WTC11 (cell line): ENCODE data around the gene ARHGAP25. TPM values are rescaled to one million over a fixed set of nuclear protein-coding genes. Genes with fewer than 3 reads are reported as not detected.

Source experiments
- ATAC-seq: fragments of 200-7000 bp; cut with Tn5 transposase; 2 replicates; pipeline ENCODE4 v1.10.0; 2021; ENCODE audit warnings: mild to moderate bottlenecking, moderate library complexity
- CTCF ChIA-PET: fragments of 300-600 bp; sonication (Branson Sonifier 250); formaldehyde crosslinking; loops from one replicate; lab custom pipeline; 2021; ENCODE audit warnings: antibody characterized with exemption; lab: Charles Lee
- POLR2A ChIA-PET: fragments of 350-600 bp; sonication (Branson Sonifier 250); formaldehyde crosslinking; loops from one replicate; lab custom pipeline; 2021; ENCODE audit warnings: antibody characterized with exemption; lab: Charles Lee
- DNase-seq: peaks from one replicate; pipeline ENCODE4 v3.0.0; 2021; ENCODE audit warnings: low spot score
- H3K27ac Mint-ChIP-seq: 2 replicates; pipeline ENCODE4 v1.8.0; 2021; ENCODE audit warnings: mixed read lengths
- H3K27me3 Mint-ChIP-seq: 2 replicates; pipeline ENCODE4 v1.8.0; 2021; ENCODE audit warnings: low read depth, mild to moderate bottlenecking, moderate library complexity, mixed read lengths
- H3K36me3 Mint-ChIP-seq: 2 replicates; pipeline ENCODE4 v1.8.0; 2021; ENCODE audit warnings: mixed read lengths
- H3K4me1 Mint-ChIP-seq: 2 replicates; pipeline ENCODE4 v1.8.0; 2022; ENCODE audit warnings: mixed read lengths
- H3K4me3 Mint-ChIP-seq: 2 replicates; pipeline ENCODE4 v1.8.0; 2021; ENCODE audit warnings: mild to moderate bottlenecking, moderate library complexity, mixed read lengths
- H3K9me3 Mint-ChIP-seq: 2 replicates; pipeline ENCODE4 v1.8.0; 2021; ENCODE audit warnings: mixed read lengths
- ATF1 ChIP-seq: sonication (generic); formaldehyde crosslinking; IDR thresholded peaks from 2 replicates; pipeline ENCODE4 v1.8.1; 2023; ENCODE audit warnings: mild to moderate bottlenecking, moderate library complexity, missing genetic modification reagents
- CBFB ChIP-seq: sonication (generic); formaldehyde crosslinking; IDR thresholded peaks from 2 replicates; pipeline ENCODE4 v1.8.1; 2022; ENCODE audit warnings: mild to moderate bottlenecking, low read depth, missing genetic modification reagents
- CREB1 ChIP-seq: sonication (generic); formaldehyde crosslinking; IDR thresholded peaks from 2 replicates; pipeline ENCODE4 v1.8.0; 2023; ENCODE audit warnings: mild to moderate bottlenecking, missing genetic modification reagents
- ELF4 ChIP-seq: sonication (generic); formaldehyde crosslinking; IDR thresholded peaks from 2 replicates; pipeline ENCODE4 v1.8.1; 2022; ENCODE audit warnings: low read depth, mild to moderate bottlenecking, moderate library complexity, missing genetic modification reagents
- EMX1 ChIP-seq: fragments of 250-450 bp; sonication (Bioruptor Pico); IDR thresholded peaks from 2 replicates; pipeline ENCODE4 v1.8.0; 2021; ENCODE audit warnings: mild to moderate bottlenecking
- ETV6 ChIP-seq: sonication (generic); formaldehyde crosslinking; IDR thresholded peaks from 2 replicates; pipeline ENCODE4 v1.8.1; 2022; ENCODE audit warnings: mild to moderate bottlenecking, missing genetic modification reagents
- GRHL2 ChIP-seq: fragments of 250-450 bp; sonication (Bioruptor Pico); IDR thresholded peaks from 2 replicates; pipeline ENCODE4 v1.8.0; 2022; ENCODE audit warnings: mild to moderate bottlenecking, moderate library complexity; ENCODE audit not compliant: insufficient replicate concordance, severe bottlenecking
- KAT7 ChIP-seq: sonication (generic); formaldehyde crosslinking; IDR thresholded peaks from 2 replicates; pipeline ENCODE4 v1.8.1; 2023; ENCODE audit warnings: missing genetic modification reagents, mild to moderate bottlenecking, borderline replicate concordance
- MYBL2 ChIP-seq: sonication (generic); formaldehyde crosslinking; IDR thresholded peaks from 2 replicates; pipeline ENCODE4 v1.8.1; 2023; ENCODE audit warnings: mild to moderate bottlenecking, moderate library complexity, missing genetic modification reagents
- NR3C1 ChIP-seq: sonication (generic); formaldehyde crosslinking; conservative IDR thresholded peaks from 2 replicates; pipeline ENCODE4 v1.8.1; 2023; ENCODE audit warnings: low read depth, mild to moderate bottlenecking, missing genetic modification reagents
- OVOL2 ChIP-seq: fragments of 250-450 bp; sonication (Bioruptor Pico); IDR thresholded peaks from 2 replicates; pipeline ENCODE4 v1.9.0; 2021; ENCODE audit warnings: mild to moderate bottlenecking, borderline replicate concordance
- SOX15 ChIP-seq: fragments of 250-450 bp; sonication (Bioruptor Pico); IDR thresholded peaks from 2 replicates; pipeline ENCODE4 v1.9.0; 2021; ENCODE audit warnings: mild to moderate bottlenecking
- TCF7 ChIP-seq: sonication (generic); formaldehyde crosslinking; IDR thresholded peaks from 2 replicates; pipeline ENCODE4 v1.8.0; 2022; ENCODE audit warnings: mild to moderate bottlenecking, low read depth, missing genetic modification reagents, moderate library complexity
- TP53 ChIP-seq: sonication (generic); formaldehyde crosslinking; IDR thresholded peaks from 2 replicates; pipeline ENCODE4 v1.8.1; 2023; ENCODE audit warnings: mild to moderate bottlenecking, missing genetic modification reagents
- ZNF317 ChIP-seq: sonication (generic); formaldehyde crosslinking; IDR thresholded peaks from 2 replicates; pipeline ENCODE4 v1.8.1; 2023; ENCODE audit warnings: low read depth, mild to moderate bottlenecking, moderate library complexity, missing genetic modification reagents, borderline replicate concordance
- total RNA-seq: library from RNA; stranded (reverse); gene quantifications from 3 replicates; pipeline ENCODE4 v1.2.3, GENCODE V29; 2021
- TF ChIP-seq, protein P1 (sequence below): sonication (generic); formaldehyde crosslinking; IDR thresholded peaks from 2 replicates; pipeline ENCODE4 v1.8.1; 2022; ENCODE audit warnings: low read depth, missing genetic modification reagents, borderline replicate concordance
- TF ChIP-seq, protein P2 (sequence below): fragments of 250-450 bp; sonication (Bioruptor Pico); IDR thresholded peaks from 2 replicates; pipeline ENCODE4 v1.8.0; 2021; ENCODE audit warnings: mild to moderate bottlenecking
- TF ChIP-seq, protein P3 (sequence below): fragments of 250-450 bp; sonication (Bioruptor Pico); IDR thresholded peaks from 2 replicates; pipeline ENCODE4 v1.9.0; 2021; ENCODE audit warnings: mild to moderate bottlenecking, borderline replicate concordance
- TF ChIP-seq, protein P4 (sequence below): fragments of 200-600 bp; IDR thresholded peaks from 2 replicates; pipeline ENCODE4 v1.8.0; 2022; ENCODE audit warnings: antibody characterized with exemption
- TF ChIP-seq, protein P5 (sequence below): sonication (generic); formaldehyde crosslinking; IDR thresholded peaks from 2 replicates; pipeline ENCODE4 v1.8.1; 2022; ENCODE audit warnings: mild to moderate bottlenecking, moderate library complexity, missing genetic modification reagents
- TF ChIP-seq, protein P6 (sequence below): sonication (generic); formaldehyde crosslinking; IDR thresholded peaks from 2 replicates; pipeline ENCODE4 v1.8.0; 2022; ENCODE audit warnings: mild to moderate bottlenecking, missing genetic modification reagents

ARHGAP25 gene
- total RNA-seq, 1 experiment from 2014 or later: 2.9 TPM

DNA sequence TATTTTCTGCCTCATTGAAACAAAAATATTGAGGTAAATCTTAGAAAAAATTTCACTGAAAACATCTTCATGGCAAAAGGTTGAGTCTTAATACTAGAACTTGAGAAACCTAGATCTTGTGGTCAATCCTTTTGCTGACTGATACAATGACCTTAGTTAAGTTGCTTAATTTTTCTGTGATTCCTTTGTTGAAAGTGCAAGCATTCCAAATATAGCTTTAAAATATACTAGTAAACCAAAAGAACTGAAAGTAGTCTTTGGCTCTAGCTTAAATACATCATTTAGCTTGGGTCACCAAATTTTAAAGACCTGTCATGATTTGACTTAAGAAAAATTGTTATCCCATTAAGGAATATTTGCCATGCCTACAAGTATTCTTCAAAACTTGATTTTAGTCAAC, 119.9 kb downstream of the ARHGAP25 start:
- POLR2A ChIA-PET: no interaction called here
- Mint-ChIP-seq H3K4me3 (no peak overlapping the region), H3K36me3 (no peaks in the 10 kb centered on the region), H3K9me3 (no peaks in the 10 kb centered on the region), H3K27me3 (no peaks in the 10 kb centered on the region; the same call in 1 of the 2 replicates), H3K27ac (no peak overlapping the region), H3K4me1 (peaks cover 15% of the 10 kb centered on the region)
- TF ChIP-seq, protein P1, sequence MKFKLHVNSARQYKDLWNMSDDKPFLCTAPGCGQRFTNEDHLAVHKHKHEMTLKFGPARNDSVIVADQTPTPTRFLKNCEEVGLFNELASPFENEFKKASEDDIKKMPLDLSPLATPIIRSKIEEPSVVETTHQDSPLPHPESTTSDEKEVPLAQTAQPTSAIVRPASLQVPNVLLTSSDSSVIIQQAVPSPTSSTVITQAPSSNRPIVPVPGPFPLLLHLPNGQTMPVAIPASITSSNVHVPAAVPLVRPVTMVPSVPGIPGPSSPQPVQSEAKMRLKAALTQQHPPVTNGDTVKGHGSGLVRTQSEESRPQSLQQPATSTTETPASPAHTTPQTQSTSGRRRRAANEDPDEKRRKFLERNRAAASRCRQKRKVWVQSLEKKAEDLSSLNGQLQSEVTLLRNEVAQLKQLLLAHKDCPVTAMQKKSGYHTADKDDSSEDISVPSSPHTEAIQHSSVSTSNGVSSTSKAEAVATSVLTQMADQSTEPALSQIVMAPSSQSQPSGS (CRISPR knock-in tag): no peak
- TF ChIP-seq TCF7 (no peak), EMX1 (CRISPR knock-in tag) (no peak), KAT7 (CRISPR knock-in tag) (no peak), MYBL2 (CRISPR knock-in tag) (no peak), ZNF317 (no peak), TP53 (no peak), CREB1 (CRISPR knock-in tag) (no peak), CBFB (CRISPR knock-in tag) (no peak)
- TF ChIP-seq, protein P2, sequence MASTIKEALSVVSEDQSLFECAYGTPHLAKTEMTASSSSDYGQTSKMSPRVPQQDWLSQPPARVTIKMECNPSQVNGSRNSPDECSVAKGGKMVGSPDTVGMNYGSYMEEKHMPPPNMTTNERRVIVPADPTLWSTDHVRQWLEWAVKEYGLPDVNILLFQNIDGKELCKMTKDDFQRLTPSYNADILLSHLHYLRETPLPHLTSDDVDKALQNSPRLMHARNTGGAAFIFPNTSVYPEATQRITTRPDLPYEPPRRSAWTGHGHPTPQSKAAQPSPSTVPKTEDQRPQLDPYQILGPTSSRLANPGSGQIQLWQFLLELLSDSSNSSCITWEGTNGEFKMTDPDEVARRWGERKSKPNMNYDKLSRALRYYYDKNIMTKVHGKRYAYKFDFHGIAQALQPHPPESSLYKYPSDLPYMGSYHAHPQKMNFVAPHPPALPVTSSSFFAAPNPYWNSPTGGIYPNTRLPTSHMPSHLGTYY (CRISPR knock-in tag): no peak
- TF ChIP-seq, protein P3, sequence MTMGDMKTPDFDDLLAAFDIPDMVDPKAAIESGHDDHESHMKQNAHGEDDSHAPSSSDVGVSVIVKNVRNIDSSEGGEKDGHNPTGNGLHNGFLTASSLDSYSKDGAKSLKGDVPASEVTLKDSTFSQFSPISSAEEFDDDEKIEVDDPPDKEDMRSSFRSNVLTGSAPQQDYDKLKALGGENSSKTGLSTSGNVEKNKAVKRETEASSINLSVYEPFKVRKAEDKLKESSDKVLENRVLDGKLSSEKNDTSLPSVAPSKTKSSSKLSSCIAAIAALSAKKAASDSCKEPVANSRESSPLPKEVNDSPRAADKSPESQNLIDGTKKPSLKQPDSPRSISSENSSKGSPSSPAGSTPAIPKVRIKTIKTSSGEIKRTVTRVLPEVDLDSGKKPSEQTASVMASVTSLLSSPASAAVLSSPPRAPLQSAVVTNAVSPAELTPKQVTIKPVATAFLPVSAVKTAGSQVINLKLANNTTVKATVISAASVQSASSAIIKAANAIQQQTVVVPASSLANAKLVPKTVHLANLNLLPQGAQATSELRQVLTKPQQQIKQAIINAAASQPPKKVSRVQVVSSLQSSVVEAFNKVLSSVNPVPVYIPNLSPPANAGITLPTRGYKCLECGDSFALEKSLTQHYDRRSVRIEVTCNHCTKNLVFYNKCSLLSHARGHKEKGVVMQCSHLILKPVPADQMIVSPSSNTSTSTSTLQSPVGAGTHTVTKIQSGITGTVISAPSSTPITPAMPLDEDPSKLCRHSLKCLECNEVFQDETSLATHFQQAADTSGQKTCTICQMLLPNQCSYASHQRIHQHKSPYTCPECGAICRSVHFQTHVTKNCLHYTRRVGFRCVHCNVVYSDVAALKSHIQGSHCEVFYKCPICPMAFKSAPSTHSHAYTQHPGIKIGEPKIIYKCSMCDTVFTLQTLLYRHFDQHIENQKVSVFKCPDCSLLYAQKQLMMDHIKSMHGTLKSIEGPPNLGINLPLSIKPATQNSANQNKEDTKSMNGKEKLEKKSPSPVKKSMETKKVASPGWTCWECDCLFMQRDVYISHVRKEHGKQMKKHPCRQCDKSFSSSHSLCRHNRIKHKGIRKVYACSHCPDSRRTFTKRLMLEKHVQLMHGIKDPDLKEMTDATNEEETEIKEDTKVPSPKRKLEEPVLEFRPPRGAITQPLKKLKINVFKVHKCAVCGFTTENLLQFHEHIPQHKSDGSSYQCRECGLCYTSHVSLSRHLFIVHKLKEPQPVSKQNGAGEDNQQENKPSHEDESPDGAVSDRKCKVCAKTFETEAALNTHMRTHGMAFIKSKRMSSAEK (CRISPR knock-in tag): no peak
- TF ChIP-seq, protein P4, sequence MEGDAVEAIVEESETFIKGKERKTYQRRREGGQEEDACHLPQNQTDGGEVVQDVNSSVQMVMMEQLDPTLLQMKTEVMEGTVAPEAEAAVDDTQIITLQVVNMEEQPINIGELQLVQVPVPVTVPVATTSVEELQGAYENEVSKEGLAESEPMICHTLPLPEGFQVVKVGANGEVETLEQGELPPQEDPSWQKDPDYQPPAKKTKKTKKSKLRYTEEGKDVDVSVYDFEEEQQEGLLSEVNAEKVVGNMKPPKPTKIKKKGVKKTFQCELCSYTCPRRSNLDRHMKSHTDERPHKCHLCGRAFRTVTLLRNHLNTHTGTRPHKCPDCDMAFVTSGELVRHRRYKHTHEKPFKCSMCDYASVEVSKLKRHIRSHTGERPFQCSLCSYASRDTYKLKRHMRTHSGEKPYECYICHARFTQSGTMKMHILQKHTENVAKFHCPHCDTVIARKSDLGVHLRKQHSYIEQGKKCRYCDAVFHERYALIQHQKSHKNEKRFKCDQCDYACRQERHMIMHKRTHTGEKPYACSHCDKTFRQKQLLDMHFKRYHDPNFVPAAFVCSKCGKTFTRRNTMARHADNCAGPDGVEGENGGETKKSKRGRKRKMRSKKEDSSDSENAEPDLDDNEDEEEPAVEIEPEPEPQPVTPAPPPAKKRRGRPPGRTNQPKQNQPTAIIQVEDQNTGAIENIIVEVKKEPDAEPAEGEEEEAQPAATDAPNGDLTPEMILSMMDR: no peak
- ATAC-seq: no peak
- CTCF ChIA-PET: interaction anchor here (0.9 kb wide), 1 partner anchor 89 kb away, joined by 3 read pairs; no protein-coding TSS in a partner anchor
- DNase-seq: no peak

DNA sequence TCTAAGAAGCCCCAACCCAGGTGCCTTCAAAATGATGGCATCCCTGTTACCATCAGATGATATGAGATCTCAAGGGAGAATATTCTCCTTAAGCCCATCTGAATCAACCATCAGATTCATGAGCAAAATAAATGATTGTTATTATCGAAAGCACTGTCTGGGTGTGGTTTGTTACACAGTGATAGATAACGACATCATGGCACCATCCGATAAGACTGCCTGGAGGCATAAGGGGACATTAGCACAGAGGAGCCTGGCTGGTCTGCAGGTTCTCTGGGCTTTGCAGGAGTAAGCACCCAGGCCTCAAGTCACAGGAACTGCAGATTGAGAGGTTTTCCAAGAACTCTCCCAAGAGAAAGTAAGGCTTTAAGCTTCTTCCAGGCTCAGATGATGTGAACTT, 120.9 kb downstream of the ARHGAP25 start:
- Mint-ChIP-seq H3K36me3 (no peaks in the 10 kb centered on the region), H3K27me3 (no peaks in the 10 kb centered on the region; the same call in 1 of the 2 replicates), H3K4me1 (peaks cover 16% of the 10 kb centered on the region), H3K9me3 (no peaks in the 10 kb centered on the region)
- CTCF ChIA-PET: interaction anchor here (0.9 kb wide), 1 partner anchor 88 kb away, joined by 3 read pairs; no protein-coding TSS in a partner anchor
- POLR2A ChIA-PET: no interaction called here
- no peak for TF ChIP-seq OVOL2 (CRISPR knock-in tag)
- no peak for TF ChIP-seq ELF4 (CRISPR knock-in tag)
- no peak for TF ChIP-seq SOX15 (CRISPR knock-in tag)
- no peak for TF ChIP-seq GRHL2 (CRISPR knock-in tag)
- TF ChIP-seq, protein P5, sequence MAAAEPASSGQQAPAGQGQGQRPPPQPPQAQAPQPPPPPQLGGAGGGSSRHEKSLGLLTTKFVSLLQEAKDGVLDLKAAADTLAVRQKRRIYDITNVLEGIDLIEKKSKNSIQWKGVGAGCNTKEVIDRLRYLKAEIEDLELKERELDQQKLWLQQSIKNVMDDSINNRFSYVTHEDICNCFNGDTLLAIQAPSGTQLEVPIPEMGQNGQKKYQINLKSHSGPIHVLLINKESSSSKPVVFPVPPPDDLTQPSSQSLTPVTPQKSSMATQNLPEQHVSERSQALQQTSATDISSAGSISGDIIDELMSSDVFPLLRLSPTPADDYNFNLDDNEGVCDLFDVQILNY (CRISPR knock-in tag): no peak
- no peak for TF ChIP-seq NR3C1 (CRISPR knock-in tag)
- TF ChIP-seq, protein P2 (CRISPR knock-in tag): no peak
- TF ChIP-seq ETV6 (CRISPR knock-in tag): no peak
- TF ChIP-seq, protein P6, sequence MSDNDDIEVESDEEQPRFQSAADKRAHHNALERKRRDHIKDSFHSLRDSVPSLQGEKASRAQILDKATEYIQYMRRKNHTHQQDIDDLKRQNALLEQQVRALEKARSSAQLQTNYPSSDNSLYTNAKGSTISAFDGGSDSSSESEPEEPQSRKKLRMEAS: no peak
- TF ChIP-seq ATF1: no peak
- TF ChIP-seq, all 79 proteins: peak for 0
- ATAC-seq (no peak), DNase-seq (no peak)
- Mint-ChIP-seq H3K4me3 (no peak overlapping the region), H3K27ac (no peak overlapping the region)
